Peyer's patch (tissue), 4 donors: ENCODE data around the gene HTT.

Experiments
- POLR2A ChIP-seq, 2 donors: fragments of 450-650 bp; IDR thresholded peaks; one replicate each; pipeline ENCODE4 v1.5.1; 2017; ENCODE audit warnings: antibody characterized with exemption in 2 of 2, mild to moderate bottlenecking in 2 of 2, moderate library complexity in 2 of 2
- TF ChIP-seq, protein P1 (sequence below), 6 experiments: fragments of 450-650 bp in 4 of 6; fragments of 200-600 bp in 2 of 6; sonication (generic) in 1 of 6; IDR thresholded peaks; one replicate each; pipeline ENCODE4 v1.5.1; 2017 to 2019; ENCODE audit warnings: antibody characterized with exemption in 6 of 6, mild to moderate bottlenecking in 3 of 6, moderate library complexity in 1 of 6

GRCh38 chr4:3184725-3185124, 110.2 kb downstream of the HTT start:
- TF ChIP-seq, protein P1, sequence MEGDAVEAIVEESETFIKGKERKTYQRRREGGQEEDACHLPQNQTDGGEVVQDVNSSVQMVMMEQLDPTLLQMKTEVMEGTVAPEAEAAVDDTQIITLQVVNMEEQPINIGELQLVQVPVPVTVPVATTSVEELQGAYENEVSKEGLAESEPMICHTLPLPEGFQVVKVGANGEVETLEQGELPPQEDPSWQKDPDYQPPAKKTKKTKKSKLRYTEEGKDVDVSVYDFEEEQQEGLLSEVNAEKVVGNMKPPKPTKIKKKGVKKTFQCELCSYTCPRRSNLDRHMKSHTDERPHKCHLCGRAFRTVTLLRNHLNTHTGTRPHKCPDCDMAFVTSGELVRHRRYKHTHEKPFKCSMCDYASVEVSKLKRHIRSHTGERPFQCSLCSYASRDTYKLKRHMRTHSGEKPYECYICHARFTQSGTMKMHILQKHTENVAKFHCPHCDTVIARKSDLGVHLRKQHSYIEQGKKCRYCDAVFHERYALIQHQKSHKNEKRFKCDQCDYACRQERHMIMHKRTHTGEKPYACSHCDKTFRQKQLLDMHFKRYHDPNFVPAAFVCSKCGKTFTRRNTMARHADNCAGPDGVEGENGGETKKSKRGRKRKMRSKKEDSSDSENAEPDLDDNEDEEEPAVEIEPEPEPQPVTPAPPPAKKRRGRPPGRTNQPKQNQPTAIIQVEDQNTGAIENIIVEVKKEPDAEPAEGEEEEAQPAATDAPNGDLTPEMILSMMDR (IDR thresholded peaks at IDR 0.05), result no peak
- no peak for TF ChIP-seq POLR2A (IDR thresholded peaks at IDR 0.05)
